HG03066 (cell line): Measurements from ENCODE around the gene HES4.

Source experiments
- ATAC-seq: cut with Tn5 transposase; IDR thresholded peaks from one replicate; pipeline ENCODE4 v1.9.1; 2021; ENCODE audit warnings: low read depth; ENCODE audit not compliant: unreplicated experiment

The HES4 gene

GRCh38 chr1:954927-955326 lies 45.0 kb downstream of the HES4 start:
- ATAC-seq: no peak

DNA sequence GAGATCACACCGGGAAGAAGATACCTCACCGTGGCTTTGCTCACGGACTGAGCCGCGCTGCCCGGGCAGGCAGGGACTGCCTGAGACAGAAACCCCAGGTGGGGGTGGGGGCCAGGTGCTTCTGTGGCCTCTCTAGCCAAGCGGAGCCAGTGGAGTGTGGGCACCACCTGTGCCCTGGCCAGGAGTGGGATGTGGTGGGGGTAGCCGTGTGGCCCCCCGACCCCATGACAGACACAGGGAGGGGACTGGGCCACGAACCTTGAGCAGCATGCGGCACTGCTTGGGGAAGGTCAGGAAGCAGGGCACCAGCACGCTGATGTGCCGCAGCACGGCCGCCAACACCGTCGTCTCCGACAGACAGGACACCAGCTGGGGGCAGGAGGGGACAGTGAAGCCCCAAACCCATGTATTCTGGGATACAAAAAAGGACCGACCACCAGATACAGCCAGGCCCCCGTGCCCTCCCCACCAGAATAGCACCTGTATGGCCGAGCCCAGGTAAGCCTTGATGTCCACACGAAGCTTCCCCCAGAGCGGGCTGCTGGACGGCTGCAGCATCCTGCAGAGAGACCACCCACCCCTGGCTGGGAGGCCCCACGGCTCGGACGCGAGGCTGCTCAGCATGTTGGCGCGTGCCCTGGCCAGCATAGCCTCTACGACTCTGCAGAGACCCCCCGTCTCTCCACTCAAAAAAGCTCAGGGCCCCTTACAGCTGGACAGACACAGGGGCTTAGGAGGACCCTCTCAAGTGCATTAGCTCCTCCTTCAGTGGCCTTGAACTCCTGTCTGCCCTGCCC lies 46.2 kb downstream of the HES4 start:
- ATAC-seq: no peak

- ATAC-seq: no peak
These were observed 47.3 kb downstream of the HES4 start for GRCh38 chr1:952603-953002.

GRCh38 chr1:952201-952600 lies 47.7 kb downstream of the HES4 start:
- ATAC-seq: no peak

GRCh38 chr1:951364-951763 lies 48.5 kb downstream of the HES4 start:
- no peak for ATAC-seq

DNA sequence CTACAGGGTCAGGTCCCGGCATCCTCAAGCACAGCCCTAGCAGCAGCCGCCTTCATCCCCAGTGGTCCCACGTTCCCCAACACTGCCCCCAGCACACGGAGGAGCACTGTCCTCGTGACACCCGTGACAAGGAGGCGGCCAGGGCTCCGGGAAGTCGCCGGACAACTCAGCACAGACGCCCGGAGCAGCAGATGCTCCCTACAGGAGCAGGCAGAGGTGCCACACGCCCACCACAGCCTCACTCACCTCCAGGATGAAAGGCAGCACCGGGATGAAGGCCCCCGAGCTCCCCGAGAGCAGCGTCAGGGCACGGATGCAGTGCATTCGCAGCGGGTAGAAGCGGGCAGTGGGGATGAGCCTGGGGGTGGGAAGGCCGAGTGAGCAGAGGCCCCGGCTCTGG lies 49.0 kb downstream of the HES4 start:
- ATAC-seq: no peak

GRCh38 chr1:950268-950667 lies 49.6 kb downstream of the HES4 start:
- no peak for ATAC-seq
